Loucy (cell line): ENCODE measurements around the gene RBM15B.

Experiments used
- H2AFZ ChIP-seq: fragments of 200-600 bp; sonication (generic); 2 replicates; pipeline ENCODE4 v1.6.0; 2016; ENCODE audit warnings: antibody characterized with exemption, mild to moderate bottlenecking, low read length, moderate library complexity
- H3F3A ChIP-seq: fragments of 200-600 bp; 2 replicates; pipeline ENCODE4 v1.6.0; 2016; ENCODE audit warnings: antibody characterized with exemption, low read depth, mild to moderate bottlenecking
- H3K27me3 ChIP-seq: fragments of 200-600 bp; sonication (generic); 2 replicates; pipeline ENCODE4 v1.6.1; 2014; ENCODE audit warnings: low read length, mild to moderate bottlenecking; ENCODE audit not compliant: insufficient read depth, poor library complexity, severe bottlenecking
- H3K36me3 ChIP-seq: fragments of 200-600 bp; sonication (generic); 2 replicates; pipeline ENCODE4 v1.6.1; 2016; ENCODE audit warnings: low read length; ENCODE audit not compliant: insufficient read depth
- H3K4me1 ChIP-seq: fragments of 200-600 bp; sonication (generic); 2 replicates; pipeline ENCODE4 v1.5.1; 2014; ENCODE audit warnings: low read length, mild to moderate bottlenecking; ENCODE audit not compliant: insufficient read depth, poor library complexity, severe bottlenecking
- H3K4me2 ChIP-seq: fragments of 200-600 bp; sonication (generic); 2 replicates; pipeline ENCODE4 v1.6.0; 2014; ENCODE audit warnings: antibody characterized with exemption, low read length, low read depth, mild to moderate bottlenecking; ENCODE audit not compliant: poor library complexity, severe bottlenecking
- H3K4me3 ChIP-seq: fragments of 200-600 bp; sonication (generic); 2 replicates; pipeline ENCODE4 v1.5.1; 2014; ENCODE audit warnings: low read length, mild to moderate bottlenecking, mixed read lengths; ENCODE audit not compliant: poor library complexity, severe bottlenecking
- H3K79me2 ChIP-seq: fragments of 200-600 bp; sonication (generic); 2 replicates; pipeline ENCODE4 v1.6.1; 2014; ENCODE audit warnings: low read length; ENCODE audit not compliant: insufficient read depth
- H3K9ac ChIP-seq: fragments of 200-600 bp; sonication (generic); 2 replicates; pipeline ENCODE4 v1.6.0; 2014; ENCODE audit warnings: mild to moderate bottlenecking, low read depth, low read length, moderate library complexity; ENCODE audit not compliant: poor library complexity, severe bottlenecking
- H3K9me2 ChIP-seq: fragments of 200-600 bp; sonication (generic); replicated peaks from 2 replicates; pipeline ENCODE4 v1.6.1; 2016; ENCODE audit warnings: low read depth, low read length, mixed read lengths
- H3K9me3 ChIP-seq: fragments of 200-600 bp; sonication (generic); 2 replicates; pipeline ENCODE4 v1.6.1; 2014; ENCODE audit warnings: mild to moderate bottlenecking, antibody characterized with exemption, low read length, low read depth; ENCODE audit not compliant: insufficient read depth
- H4K20me1 ChIP-seq: fragments of 200-600 bp; sonication (generic); 2 replicates; pipeline ENCODE4 v1.6.0; 2014; ENCODE audit warnings: antibody characterized with exemption, low read length, mild to moderate bottlenecking; ENCODE audit not compliant: insufficient read depth, poor library complexity, severe bottlenecking
- CTCF ChIP-seq: fragments of 200-600 bp; sonication (generic); conservative IDR thresholded peaks from 2 replicates; pipeline ENCODE4 v1.5.1; 2014; ENCODE audit warnings: mild to moderate bottlenecking, antibody characterized with exemption, low read length
- EZH2phosphoT487 ChIP-seq: fragments of 200-600 bp; IDR thresholded peaks from 2 replicates; pipeline ENCODE4 v1.6.1; 2018; ENCODE audit warnings: antibody characterized with exemption, mild to moderate bottlenecking, moderate library complexity, borderline replicate concordance

RBM15B gene

GRCh38 chr3:51358981-51359380 is 32.1 kb upstream of the RBM15B start:
- Histone ChIP-seq H4K20me1 (no peaks in the 10 kb centered on the region), H3K9me2 (no peaks in the 10 kb centered on the region), H3K4me1 (no peaks in the 10 kb centered on the region), H3K4me3 (no peak overlapping the region), H2AFZ (no peak overlapping the region), H3K9me3 (no peaks in the 10 kb centered on the region), H3K4me2 (no peak overlapping the region), H3K27me3 (no peaks in the 10 kb centered on the region), H3K9ac (no peak overlapping the region), H3K36me3 (no peaks in the 10 kb centered on the region), H3F3A (no peaks in the 10 kb centered on the region), H3K79me2 (no peaks in the 10 kb centered on the region)
- TF ChIP-seq CTCF (no peak), EZH2phosphoT487 (no peak)

- Histone ChIP-seq H3K4me3 (no peak overlapping the region), H3K9ac (no peak overlapping the region)
- TF ChIP-seq CTCF (no peak), EZH2phosphoT487 (no peak)
These were observed 30.3 kb upstream of the RBM15B start for GRCh38 chr3:51360806-51361205.

GRCh38 chr3:51361746-51362145 is 29.3 kb upstream of the RBM15B start:
- Histone ChIP-seq H3F3A (no peaks in the 10 kb centered on the region), H3K27me3 (no peaks in the 10 kb centered on the region), H3K79me2 (no peaks in the 10 kb centered on the region), H3K9me3 (no peaks in the 10 kb centered on the region), H3K9ac (no peak overlapping the region), H4K20me1 (no peaks in the 10 kb centered on the region), H3K4me3 (no peak overlapping the region), H2AFZ (no peak overlapping the region), H3K36me3 (no peaks in the 10 kb centered on the region), H3K4me1 (no peaks in the 10 kb centered on the region), H3K4me2 (no peak overlapping the region), H3K9me2 (no peaks in the 10 kb centered on the region)
- TF ChIP-seq CTCF: no peak
- no peak for TF ChIP-seq EZH2phosphoT487

More at GRCh38 chr3:51360806-51361205, 30.3 kb upstream of the RBM15B start:
- Histone ChIP-seq H4K20me1 (no peaks in the 10 kb centered on the region), H3K36me3 (no peaks in the 10 kb centered on the region), H3K27me3 (no peaks in the 10 kb centered on the region), H3F3A (no peaks in the 10 kb centered on the region), H2AFZ (no peak overlapping the region), H3K4me2 (no peak overlapping the region), H3K9me3 (no peaks in the 10 kb centered on the region), H3K9me2 (no peaks in the 10 kb centered on the region), H3K4me1 (no peaks in the 10 kb centered on the region), H3K79me2 (no peaks in the 10 kb centered on the region)
